ENCODE data around the gene CD160. TPM values are rescaled to one million over a fixed set of nuclear protein-coding genes. Genes with fewer than 3 reads are reported as not detected.

The CD160 gene
- polyA plus RNA-seq, 3 donors = 0.01 to 1.4 (median 0.16) TPM

- TF ChIP-seq CTCF (IDR thresholded peaks at IDR 0.05) = no peak
- Histone ChIP-seq H2AFZ (ENCODE audit: insufficient read depth, low read depth, low read length, poor library complexity, severe bottlenecking) (no peak overlapping the region), H3K79me2 (ENCODE audit: insufficient read depth, low read length) (no peaks in the 10 kb centered on the region), H4K20me1 (ENCODE audit: insufficient read depth, low read length) (no peaks in the 10 kb centered on the region), H3K36me3 (replicated peaks in 1 of 2; ENCODE audit: control insufficient read depth in 1 of 2, insufficient read depth in 2 of 2, low read length in 2 of 2) (no peaks in the 10 kb centered on the region), H3K9ac (ENCODE audit: insufficient read depth, low read length, poor library complexity, severe bottlenecking) (no peak overlapping the region), H3K4me2 (replicated peaks; ENCODE audit: extremely low read depth, low read length, poor library complexity, severe bottlenecking) (no peak overlapping the region), H3K27me3 (ENCODE audit: control insufficient read depth in 2 of 2, insufficient read depth in 2 of 2, low read length in 2 of 2) (no peaks in the 10 kb centered on the region), H3K4me3 (replicated peaks in 1 of 3; ENCODE audit: low read depth in 2 of 3, low read length in 3 of 3) (no peak overlapping the region), H3K27ac (ENCODE audit: low read depth in 1 of 2, low read length in 2 of 2) (no peak overlapping the region), H3K4me1 (ENCODE audit: control insufficient read depth in 1 of 2, insufficient read depth in 2 of 2, low read length in 2 of 2) (no peaks in the 10 kb centered on the region), H3K9me3 (replicated peaks in 1 of 2; ENCODE audit: control insufficient read depth in 1 of 2, insufficient read depth in 1 of 2, low read length in 2 of 2) (no peaks in the 10 kb centered on the region)
- no peaks in the 10 kb centered on the region for H3K4me1 Mint-ChIP-seq
- intact Hi-C loops (cut with micrococcal nuclease) = no loop called here
- H3K27ac Mint-ChIP-seq = peak overlapping the region in 1 of 7 donors; percentile 38
- H3K4me3 Mint-ChIP-seq = no peak overlapping the region
- WGBS (ENCODE audit: insufficient coverage) = 82% methylated on average over 1 of the region's 3 CpGs
- H3K27me3 Mint-ChIP-seq (ENCODE audit: low read depth in 3 of 3) = peaks cover 0 to 4% (median 3%) of the 10 kb centered on the region in 3 donors
- H3K9me3 Mint-ChIP-seq = peaks cover 0 to 2% (median 0%) of the 10 kb centered on the region in 7 donors
- DNase-seq = no peak
- no peaks in the 10 kb centered on the region for H3K36me3 Mint-ChIP-seq
Measured at GRCh38 chr1:145711213-145711651, 8.1 kb upstream of the CD160 start.

DNA sequence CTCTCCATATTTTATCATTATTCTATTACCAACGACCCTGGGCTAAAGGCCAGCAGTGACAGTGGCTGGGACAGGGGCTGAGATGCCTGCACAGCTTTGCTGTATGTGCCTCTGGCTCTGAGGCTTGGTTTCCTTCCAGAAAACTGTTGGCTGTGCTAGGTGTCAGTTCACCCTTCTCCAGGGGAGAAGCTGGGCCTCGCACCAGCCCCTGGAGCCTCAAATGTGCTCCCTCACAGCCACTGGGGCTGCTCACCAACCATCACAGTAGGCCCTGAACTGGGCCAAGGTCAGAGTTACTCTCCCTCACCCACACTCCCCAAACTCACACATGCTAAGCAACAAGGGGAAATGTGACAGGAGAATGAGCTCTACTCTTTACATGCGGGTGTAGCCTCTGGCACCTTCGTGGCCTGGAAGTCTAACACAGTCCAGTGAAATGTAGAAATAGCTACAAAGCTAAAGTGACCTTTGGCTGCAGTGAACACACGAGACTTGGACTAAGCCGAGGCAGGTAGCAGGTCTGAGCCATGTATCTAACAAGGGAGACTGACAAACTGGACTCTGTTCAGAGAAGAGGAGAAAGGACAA is 4.7 kb upstream of the CD160 start:
- DNase-seq = no peak
- no peak overlapping the region for H3K4me3 Mint-ChIP-seq
- peaks cover 0 to 2% (median 0%) of the 10 kb centered on the region in 7 donors for H3K9me3 Mint-ChIP-seq
- no peak overlapping the region for H2AFZ ChIP-seq (ENCODE audit: insufficient read depth, low read depth, low read length, poor library complexity, severe bottlenecking)
- H3K27me3 ChIP-seq (ENCODE audit: control insufficient read depth in 2 of 2, insufficient read depth in 2 of 2, low read length in 2 of 2) = no peaks in the 10 kb centered on the region
- no peaks in the 10 kb centered on the region for H3K79me2 ChIP-seq (ENCODE audit: insufficient read depth, low read length)
- no peaks in the 10 kb centered on the region for H3K36me3 ChIP-seq (replicated peaks in 1 of 2; ENCODE audit: control insufficient read depth in 1 of 2, insufficient read depth in 2 of 2, low read length in 2 of 2)
- H3K4me3 ChIP-seq (replicated peaks in 1 of 3; ENCODE audit: low read depth in 2 of 3, low read length in 3 of 3) = no peak overlapping the region
- H4K20me1 ChIP-seq (ENCODE audit: insufficient read depth, low read length) = no peaks in the 10 kb centered on the region
- no peaks in the 10 kb centered on the region for H3K9me3 ChIP-seq (replicated peaks in 1 of 2; ENCODE audit: control insufficient read depth in 1 of 2, insufficient read depth in 1 of 2, low read length in 2 of 2)
- no peak overlapping the region for H3K27ac ChIP-seq (ENCODE audit: low read depth in 1 of 2, low read length in 2 of 2)
- intact Hi-C loops (cut with micrococcal nuclease) = no loop called here
- H3K27ac Mint-ChIP-seq = no peak overlapping the region
- TF ChIP-seq CTCF (IDR thresholded peaks at IDR 0.05) = no peak
- peaks cover 0 to 10% (median 5%) of the 10 kb centered on the region in 3 donors for H3K27me3 Mint-ChIP-seq (ENCODE audit: low read depth in 3 of 3)
- H3K9ac ChIP-seq (ENCODE audit: insufficient read depth, low read length, poor library complexity, severe bottlenecking) = no peak overlapping the region
- no peaks in the 10 kb centered on the region for H3K36me3 Mint-ChIP-seq
- no peak overlapping the region for H3K4me2 ChIP-seq (replicated peaks; ENCODE audit: extremely low read depth, low read length, poor library complexity, severe bottlenecking)
- 98% methylated on average over 4 of the region's 6 CpGs for WGBS (ENCODE audit: insufficient coverage)
- H3K4me1 Mint-ChIP-seq = no peaks in the 10 kb centered on the region
- H3K4me1 ChIP-seq (ENCODE audit: control insufficient read depth in 1 of 2, insufficient read depth in 2 of 2, low read length in 2 of 2) = no peaks in the 10 kb centered on the region
